Thyroid gland (tissue), 4 donors: ENCODE measurements around the gene NSDHL.

ENCODE experiments used
- POLR2A ChIP-seq, 2 donors: fragments of 450-650 bp; IDR thresholded peaks; one replicate each; pipeline ENCODE4 v1.6.1; 2017; ENCODE audit warnings: antibody characterized with exemption in 2 of 2, mild to moderate bottlenecking in 2 of 2, moderate library complexity in 1 of 2
- TF ChIP-seq, protein P1 (sequence below), 6 experiments: fragments of 200-600 bp in 3 of 6; fragments of 450-650 bp in 3 of 6; sonication (generic) in 3 of 6; IDR thresholded peaks; one replicate each; pipeline ENCODE4 v1.5.1; 2016 to 2019; ENCODE audit warnings: antibody characterized with exemption in 6 of 6, mild to moderate bottlenecking in 2 of 6, inconsistent platforms in 1 of 6, moderate library complexity in 1 of 6

DNA sequence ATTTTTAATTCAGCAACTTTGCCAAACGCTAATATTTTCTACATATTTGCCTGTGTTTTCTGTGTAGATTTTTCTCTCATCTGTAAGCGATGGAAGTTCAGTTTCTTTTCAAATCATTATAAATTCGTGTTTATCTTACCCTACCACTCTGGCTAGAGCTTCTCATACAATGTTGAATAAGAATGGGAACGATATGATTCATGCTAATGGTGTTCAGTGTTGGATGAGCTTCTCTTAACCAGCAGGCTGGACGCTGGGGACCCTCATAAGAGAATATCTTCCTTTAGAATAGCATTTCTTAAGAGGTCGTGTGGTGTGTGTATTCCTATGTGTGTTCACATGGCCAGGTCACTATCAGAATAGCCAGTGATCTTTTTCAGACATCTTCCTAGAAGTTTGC, 31.0 kb downstream of the NSDHL start:
- TF ChIP-seq, protein P1, sequence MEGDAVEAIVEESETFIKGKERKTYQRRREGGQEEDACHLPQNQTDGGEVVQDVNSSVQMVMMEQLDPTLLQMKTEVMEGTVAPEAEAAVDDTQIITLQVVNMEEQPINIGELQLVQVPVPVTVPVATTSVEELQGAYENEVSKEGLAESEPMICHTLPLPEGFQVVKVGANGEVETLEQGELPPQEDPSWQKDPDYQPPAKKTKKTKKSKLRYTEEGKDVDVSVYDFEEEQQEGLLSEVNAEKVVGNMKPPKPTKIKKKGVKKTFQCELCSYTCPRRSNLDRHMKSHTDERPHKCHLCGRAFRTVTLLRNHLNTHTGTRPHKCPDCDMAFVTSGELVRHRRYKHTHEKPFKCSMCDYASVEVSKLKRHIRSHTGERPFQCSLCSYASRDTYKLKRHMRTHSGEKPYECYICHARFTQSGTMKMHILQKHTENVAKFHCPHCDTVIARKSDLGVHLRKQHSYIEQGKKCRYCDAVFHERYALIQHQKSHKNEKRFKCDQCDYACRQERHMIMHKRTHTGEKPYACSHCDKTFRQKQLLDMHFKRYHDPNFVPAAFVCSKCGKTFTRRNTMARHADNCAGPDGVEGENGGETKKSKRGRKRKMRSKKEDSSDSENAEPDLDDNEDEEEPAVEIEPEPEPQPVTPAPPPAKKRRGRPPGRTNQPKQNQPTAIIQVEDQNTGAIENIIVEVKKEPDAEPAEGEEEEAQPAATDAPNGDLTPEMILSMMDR (IDR thresholded peaks at IDR 0.05), result no peak
- no peak for TF ChIP-seq POLR2A (IDR thresholded peaks at IDR 0.05)
